Embryonic facial prominence (tissue), 1 donor: ENCODE results near the gene JPT2.
"Not testable (repeated sequence)": the region's sequence is repeated elsewhere in the genome, so short reads cannot be mapped to it uniquely, and the experiment has no call there.

Source experiments
- DNase-seq: peaks from one replicate; pipeline ENCODE4 v3.0.0-alpha.2; 2016; ENCODE audit errors: extremely low spot score

Gene JPT2

GRCh38 chr16:1674751-1675664 lies 3.1 kb upstream of the JPT2 start:
- DNase-seq: no peak

GRCh38 chr16:1676661-1677060 lies 1.4 kb upstream of the JPT2 start:
- no peak for DNase-seq

- DNase-seq: no peak
Measured at GRCh38 chr16:1677339-1677738, 740 bp upstream of the JPT2 start.

GRCh38 chr16:1678500-1679098 lies 520 bp downstream of the JPT2 start:
- no peak for DNase-seq

GRCh38 chr16:1680361-1680760 lies 2.3 kb downstream of the JPT2 start:
- no peak for DNase-seq

GRCh38 chr16:1681032-1681431 lies 3.0 kb downstream of the JPT2 start:
- no peak for DNase-seq

GRCh38 chr16:1687427-1688316 lies 9.6 kb downstream of the JPT2 start:
- no peak for DNase-seq

- DNase-seq: no peak
Measured at GRCh38 chr16:1688807-1689560, 10.9 kb downstream of the JPT2 start.

GRCh38 chr16:1689853-1690252 lies 11.8 kb downstream of the JPT2 start:
- no peak for DNase-seq

GRCh38 chr16:1690810-1691209 lies 12.7 kb downstream of the JPT2 start:
- no peak for DNase-seq

- DNase-seq: no peak
Measured at GRCh38 chr16:1691276-1691675, 13.2 kb downstream of the JPT2 start.

- DNase-seq: no peak
Measured at GRCh38 chr16:1691956-1692355, 13.9 kb downstream of the JPT2 start.

GRCh38 chr16:1696863-1697262 lies 18.8 kb downstream of the JPT2 start:
- DNase-seq: no peak

- no peak for DNase-seq
Measured at GRCh38 chr16:1698680-1699079, 20.6 kb downstream of the JPT2 start.

- no peak for DNase-seq
Measured at GRCh38 chr16:1700246-1700645, 22.2 kb downstream of the JPT2 start.

- DNase-seq: no peak
Measured at GRCh38 chr16:1701216-1701878, 23.3 kb downstream of the JPT2 start.

- not testable (repeated sequence) for DNase-seq
Measured at GRCh38 chr16:1705324-1705687, 27.2 kb downstream of the JPT2 start.

GRCh38 chr16:1705688-1706385 lies 27.8 kb downstream of the JPT2 start, which contains the start of gene MAPK8IP3:
Gene MAPK8IP3, plus strand, starts transcription at chr16:1706195. Its CDS starts 145 bp downstream, at chr16:1706340.
- DNase-seq: peak; percentile 70

GRCh38 chr16:1706386-1707192 lies 28.5 kb downstream of the JPT2 start:
- no peak for DNase-seq
